ENCODE data around the gene ATP5PF. TPM values are rescaled to one million over a fixed set of nuclear protein-coding genes. Genes with fewer than 3 reads are reported as not detected.

The ATP5PF gene
- total RNA-seq, 1 donor from 2014 or later, result 78.3 TPM

- ChIA-PET CTCF (no interaction called here), POLR2A (no interaction called here)
- H3K27me3 Mint-ChIP-seq, result no peaks in the 10 kb centered on the region
- H3K36me3 Mint-ChIP-seq (ENCODE audit: low read depth), result peaks cover 31% of the 10 kb centered on the region
- no peak overlapping the region for H3K27ac Mint-ChIP-seq
- peaks cover 66% of the 10 kb centered on the region for H3K4me1 Mint-ChIP-seq
- no peak for TF ChIP-seq CTCF (IDR thresholded peaks at IDR 0.05)
- H3K9me3 Mint-ChIP-seq, result no peaks in the 10 kb centered on the region
- DNase-seq, result no peak
- no peak overlapping the region for H3K4me3 Mint-ChIP-seq
- intact Hi-C loops (cut with micrococcal nuclease), result no loop called here
- ATAC-seq (ENCODE audit: low read depth), result no peak
Measured at GRCh38 chr21:25737421-25737820, 2.7 kb upstream of the ATP5PF start.

DNA sequence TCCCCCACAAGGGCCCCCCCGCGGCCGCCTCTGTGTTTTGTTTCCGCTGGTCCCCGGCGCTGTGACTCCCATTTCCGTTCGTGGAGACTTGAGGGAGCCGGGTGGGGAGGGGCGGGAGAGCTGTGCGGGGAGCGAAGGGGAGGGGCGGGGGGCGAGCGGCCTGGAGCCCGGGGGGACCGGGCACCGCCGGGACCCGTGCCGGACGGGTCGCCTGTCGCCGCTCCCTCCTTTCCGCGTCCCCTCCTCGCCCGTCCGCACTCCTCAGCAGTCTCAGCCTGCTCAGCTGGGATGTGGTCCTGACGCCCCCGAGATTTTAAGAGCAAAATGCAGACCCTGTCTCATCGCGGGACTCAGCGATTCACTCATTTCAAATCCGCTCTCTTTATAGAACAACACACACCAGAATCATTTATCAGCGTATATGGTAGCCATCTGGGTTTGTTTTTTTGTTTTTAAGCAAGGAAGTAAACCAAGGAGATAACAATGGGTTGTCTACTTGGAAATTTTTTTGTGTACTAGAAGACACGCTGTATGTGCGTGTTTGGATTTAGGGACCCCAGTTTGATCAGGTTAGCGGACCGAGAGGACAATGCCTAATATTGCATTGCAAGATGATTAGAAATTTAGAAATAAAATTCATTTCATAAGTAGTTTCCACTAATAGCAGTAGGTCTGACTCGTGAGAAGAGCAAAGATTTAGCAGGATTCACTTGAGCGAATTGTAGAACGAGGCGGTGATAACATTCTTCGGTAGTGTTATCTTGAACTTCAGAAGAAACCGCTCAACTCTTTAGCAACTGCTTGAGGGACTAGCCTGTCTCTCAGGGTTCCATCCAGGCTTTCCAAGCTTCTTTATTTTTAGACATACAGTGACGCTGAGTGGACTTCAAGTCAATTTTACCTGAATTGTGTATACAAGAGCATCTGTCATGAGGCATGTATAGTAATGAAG, 1.2 kb upstream of the ATP5PF start:
- Mint-ChIP-seq H3K4me3 (peak overlapping the region; percentile 100), H3K36me3 (ENCODE audit: low read depth) (peaks cover 28% of the 10 kb centered on the region), H3K9me3 (no peaks in the 10 kb centered on the region), H3K27ac (peak overlapping the region; percentile 100), H3K27me3 (no peaks in the 10 kb centered on the region), H3K4me1 (peaks cover 62% of the 10 kb centered on the region)
- DNase-seq, result no peak
- ChIA-PET POLR2A (interaction anchor here (1.4 to 2.2 kb wide), 2 partner anchors 128 to 131 kb away, joined by 7 to 25 read pairs; partner anchors contain the start of gene MRPL39), CTCF (interaction anchor here (1.2 to 1.3 kb wide), 3 partner anchors 128 to 434 kb away, joined by 3 to 5 read pairs (median 3); partner anchors contain the start of gene APP)
- TF ChIP-seq CTCF (IDR thresholded peaks at IDR 0.05), result no peak
- intact Hi-C loops (cut with micrococcal nuclease), result loop anchor here (1.0 kb wide), 5 partner anchors 231 to 560 kb away; no protein-coding TSS in a partner anchor
- ATAC-seq (ENCODE audit: low read depth), result no peak

- Mint-ChIP-seq H3K9me3 (no peaks in the 10 kb centered on the region), H3K4me3 (peak overlapping the region; percentile 100), H3K4me1 (peaks cover 57% of the 10 kb centered on the region), H3K27ac (peak overlapping the region; percentile 100), H3K36me3 (ENCODE audit: low read depth) (peaks cover 36% of the 10 kb centered on the region), H3K27me3 (no peaks in the 10 kb centered on the region)
- DNase-seq (no peak), ATAC-seq (ENCODE audit: low read depth) (no peak)
- CTCF ChIA-PET, result interaction anchor here (1.2 to 1.8 kb wide), 3 partner anchors 126 to 436 kb away, joined by 3 to 11 read pairs (median 3); partner anchors contain the start of gene APP
- intact Hi-C loops (cut with micrococcal nuclease), result loop anchor here (1.0 kb wide), 6 partner anchors 26 to 277 kb away; partner anchors contain the start of genes JAM2 and MRPL39
- no peak for TF ChIP-seq CTCF (IDR thresholded peaks at IDR 0.05)
- POLR2A ChIA-PET, result interaction anchor here (0.6 to 2.2 kb wide), 6 partner anchors 14 to 1793 kb away, joined by 3 to 25 read pairs (median 4); partner anchors contain the start of genes JAM2 and MRPL39
Measured at GRCh38 chr21:25734654-25734903, 125 bp downstream of the ATP5PF start.

DNA sequence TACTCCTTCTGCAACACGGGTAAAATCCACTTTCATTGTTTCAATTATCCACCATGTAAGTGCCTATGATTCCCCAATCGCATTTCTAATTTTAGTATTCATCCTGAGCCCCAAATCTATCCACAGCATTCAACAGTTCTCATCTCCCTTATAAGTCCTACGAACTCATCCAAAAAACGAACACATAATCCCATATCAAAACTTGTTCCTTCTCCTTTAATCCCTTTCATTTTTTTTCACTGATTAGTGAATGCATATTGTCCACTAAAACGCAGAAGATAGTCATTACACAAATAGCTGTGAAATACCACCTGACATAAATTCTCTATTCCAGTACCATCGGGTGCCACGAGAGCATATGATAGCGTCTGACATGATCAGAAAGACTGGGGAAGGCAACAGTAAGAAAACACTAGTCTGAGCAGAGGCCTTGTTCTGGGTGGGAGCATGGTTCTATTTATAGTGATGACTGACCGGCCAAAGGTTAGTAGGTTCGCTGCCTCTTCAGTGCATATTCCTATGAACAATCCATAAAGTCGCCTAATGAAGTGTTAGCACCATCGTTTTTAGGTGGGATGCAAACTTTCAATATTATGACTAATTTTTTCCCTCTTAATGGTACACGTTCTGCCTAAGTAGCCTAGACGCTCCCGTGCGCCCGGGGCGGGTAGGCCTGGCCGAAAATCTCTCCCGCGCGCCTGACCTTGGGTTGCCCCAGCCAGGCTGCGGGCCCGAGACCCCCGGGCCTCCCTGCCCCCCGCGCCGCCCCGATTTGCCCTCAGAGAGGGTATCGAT, 648 bp downstream of the ATP5PF start:
- H3K4me1 Mint-ChIP-seq, result peaks cover 52% of the 10 kb centered on the region
- CTCF ChIA-PET, result interaction anchor here (1.2 to 1.8 kb wide), 3 partner anchors 126 to 436 kb away, joined by 3 to 11 read pairs (median 3); partner anchors contain the start of gene APP

More for the DNA sequence above, 648 bp downstream of the ATP5PF start:
- Mint-ChIP-seq H3K27ac (peak overlapping the region; percentile 100), H3K27me3 (no peaks in the 10 kb centered on the region), H3K9me3 (no peaks in the 10 kb centered on the region), H3K4me3 (peak overlapping the region; percentile 100), H3K36me3 (ENCODE audit: low read depth) (peaks cover 40% of the 10 kb centered on the region)
- TF ChIP-seq CTCF (IDR thresholded peaks at IDR 0.05), result no peak
- POLR2A ChIA-PET, result interaction anchor here (0.6 to 2.2 kb wide), 6 partner anchors 15 to 1793 kb away, joined by 3 to 25 read pairs (median 4); partner anchors contain the start of genes JAM2 and MRPL39
- ATAC-seq (ENCODE audit: low read depth) (no peak), DNase-seq (no peak)
- intact Hi-C loops (cut with micrococcal nuclease), result loop anchor here (1.0 kb wide), 6 partner anchors 26 to 277 kb away; partner anchors contain the start of genes JAM2 and MRPL39

Measured in activated B cell treated with CpG ODN at 0.5 μM for 24 hours (primary cell).